ENCODE results near the gene KLHDC4. TPM values are rescaled to one million over a fixed set of nuclear protein-coding genes. Genes with fewer than 3 reads are reported as not detected.
A peak's percentile ranks its signal among the peaks of the same experiment; 100 is the strongest.

Gene KLHDC4
- total RNA-seq, 1 experiment from 2014 or later: 117 TPM

DNA sequence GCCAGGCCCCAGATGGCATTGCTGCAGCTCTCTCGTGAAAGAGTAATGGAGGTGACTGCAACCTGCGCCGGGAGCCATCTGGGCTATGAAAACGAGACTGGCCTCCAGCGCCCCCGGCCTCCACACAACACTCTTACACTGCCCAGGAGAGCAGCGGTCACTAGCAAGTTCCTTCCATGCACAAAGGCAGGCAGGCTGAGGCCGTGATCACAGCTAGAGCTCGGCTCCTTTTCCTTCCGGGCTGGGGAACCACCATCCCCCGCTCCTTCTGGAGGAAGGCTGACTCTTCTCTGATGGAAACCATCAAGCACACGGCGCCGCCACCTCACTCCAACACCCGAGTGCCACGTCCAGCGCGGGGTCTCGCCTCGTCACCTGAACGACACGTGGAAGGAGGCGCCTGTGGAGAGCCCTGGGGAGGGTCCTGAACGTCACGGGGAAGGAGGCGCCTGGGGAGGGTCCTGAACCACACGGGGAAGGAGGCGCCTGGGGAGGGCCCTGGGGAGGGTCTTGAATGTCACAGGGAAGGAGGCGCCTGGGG is 61.9 kb downstream of the KLHDC4 start:
- H3K36me3 Mint-ChIP-seq (ENCODE audit: insufficient read depth, unreplicated experiment): peaks cover 37% of the 10 kb centered on the region

DNA sequence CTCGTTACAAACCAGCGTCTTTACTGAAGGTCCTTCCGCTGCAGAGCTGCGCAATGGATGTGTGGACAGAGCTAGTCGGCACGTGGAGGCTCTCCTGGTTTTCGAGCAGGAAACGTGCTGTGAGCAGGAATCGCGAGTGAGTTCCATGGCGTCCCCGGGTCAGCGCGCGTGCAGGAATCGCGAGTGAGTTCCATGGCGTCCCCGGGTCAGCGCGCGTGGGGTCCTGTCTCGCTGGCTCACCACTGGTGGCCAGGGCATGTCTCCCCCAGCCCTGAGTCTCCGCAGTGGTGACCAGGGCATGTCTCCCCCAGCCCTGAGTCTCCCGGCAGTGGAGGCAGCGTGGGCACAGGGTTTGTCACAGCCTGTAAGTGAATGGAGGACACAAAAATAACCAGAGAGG is 62.7 kb downstream of the KLHDC4 start:
- Histone ChIP-seq H3K4me1 (no peaks in the 10 kb centered on the region), H3K9me3 (no peaks in the 10 kb centered on the region), H3K4me3 (ENCODE audit: low read depth, low read length) (no peak overlapping the region), H3K27me3 (replicated peaks; ENCODE audit: control insufficient read depth, insufficient read depth, low read length) (no peaks in the 10 kb centered on the region), H3K36me3 (ENCODE audit: control insufficient read depth, insufficient read depth, low read length) (peaks cover 1% of the 10 kb centered on the region)
- Mint-ChIP-seq H3K4me1 (ENCODE audit: low read depth, unreplicated experiment) (no peaks in the 10 kb centered on the region), H3K27me3 (ENCODE audit: insufficient read depth, unreplicated experiment) (no peaks in the 10 kb centered on the region), H3K27ac (ENCODE audit: unreplicated experiment) (no peak overlapping the region), H3K36me3 (ENCODE audit: insufficient read depth, unreplicated experiment) (peaks cover 30% of the 10 kb centered on the region), H3K4me3 (ENCODE audit: unreplicated experiment) (no peak overlapping the region), H3K9me3 (ENCODE audit: unreplicated experiment) (no peaks in the 10 kb centered on the region)
- TF ChIP-seq, protein P1, sequence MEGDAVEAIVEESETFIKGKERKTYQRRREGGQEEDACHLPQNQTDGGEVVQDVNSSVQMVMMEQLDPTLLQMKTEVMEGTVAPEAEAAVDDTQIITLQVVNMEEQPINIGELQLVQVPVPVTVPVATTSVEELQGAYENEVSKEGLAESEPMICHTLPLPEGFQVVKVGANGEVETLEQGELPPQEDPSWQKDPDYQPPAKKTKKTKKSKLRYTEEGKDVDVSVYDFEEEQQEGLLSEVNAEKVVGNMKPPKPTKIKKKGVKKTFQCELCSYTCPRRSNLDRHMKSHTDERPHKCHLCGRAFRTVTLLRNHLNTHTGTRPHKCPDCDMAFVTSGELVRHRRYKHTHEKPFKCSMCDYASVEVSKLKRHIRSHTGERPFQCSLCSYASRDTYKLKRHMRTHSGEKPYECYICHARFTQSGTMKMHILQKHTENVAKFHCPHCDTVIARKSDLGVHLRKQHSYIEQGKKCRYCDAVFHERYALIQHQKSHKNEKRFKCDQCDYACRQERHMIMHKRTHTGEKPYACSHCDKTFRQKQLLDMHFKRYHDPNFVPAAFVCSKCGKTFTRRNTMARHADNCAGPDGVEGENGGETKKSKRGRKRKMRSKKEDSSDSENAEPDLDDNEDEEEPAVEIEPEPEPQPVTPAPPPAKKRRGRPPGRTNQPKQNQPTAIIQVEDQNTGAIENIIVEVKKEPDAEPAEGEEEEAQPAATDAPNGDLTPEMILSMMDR (IDR thresholded peaks at IDR 0.05; ENCODE audit: insufficient read depth in 1 of 2, low read depth in 1 of 2, low read length in 1 of 2, severe bottlenecking in 1 of 2, unreplicated experiment in 1 of 2): no peak
- POLR2A ChIA-PET: no interaction called here
- no peak for DNase-seq
- intact Hi-C loops (cut with micrococcal nuclease; ENCODE audit: unreplicated experiment): no loop called here
- CTCF ChIA-PET: interaction anchor here (0.6 kb wide), 1 partner anchor 74 kb away, joined by 4 read pairs; no protein-coding TSS in a partner anchor
- BruUV-seq (replicated peaks): no TSS peak

More for the DNA sequence above, 61.9 kb downstream of the KLHDC4 start:
- peaks cover 1% of the 10 kb centered on the region for H3K36me3 ChIP-seq (ENCODE audit: control insufficient read depth, insufficient read depth, low read length)
- TF ChIP-seq, protein P1 (IDR thresholded peaks at IDR 0.05; ENCODE audit: insufficient read depth in 1 of 2, low read depth in 1 of 2, low read length in 1 of 2, severe bottlenecking in 1 of 2, unreplicated experiment in 1 of 2): no peak
- Mint-ChIP-seq H3K27ac (ENCODE audit: unreplicated experiment) (no peak overlapping the region), H3K4me3 (ENCODE audit: unreplicated experiment) (no peak overlapping the region), H3K9me3 (ENCODE audit: unreplicated experiment) (no peaks in the 10 kb centered on the region), H3K4me1 (ENCODE audit: low read depth, unreplicated experiment) (no peaks in the 10 kb centered on the region), H3K27me3 (ENCODE audit: insufficient read depth, unreplicated experiment) (no peaks in the 10 kb centered on the region)
- intact Hi-C loops (cut with micrococcal nuclease; ENCODE audit: unreplicated experiment): no loop called here
- DNase-seq: no peak
- H3K27me3 ChIP-seq (replicated peaks; ENCODE audit: control insufficient read depth, insufficient read depth, low read length): no peaks in the 10 kb centered on the region
- ChIA-PET POLR2A (no interaction called here), CTCF (interaction anchor here (0.6 kb wide), 1 partner anchor 73 kb away, joined by 4 read pairs; no protein-coding TSS in a partner anchor)
- H3K4me1 ChIP-seq: no peaks in the 10 kb centered on the region
- no peaks in the 10 kb centered on the region for H3K9me3 ChIP-seq
- H3K4me3 ChIP-seq (ENCODE audit: low read depth, low read length): no peak overlapping the region
- no TSS peak for BruUV-seq (replicated peaks)

DNA sequence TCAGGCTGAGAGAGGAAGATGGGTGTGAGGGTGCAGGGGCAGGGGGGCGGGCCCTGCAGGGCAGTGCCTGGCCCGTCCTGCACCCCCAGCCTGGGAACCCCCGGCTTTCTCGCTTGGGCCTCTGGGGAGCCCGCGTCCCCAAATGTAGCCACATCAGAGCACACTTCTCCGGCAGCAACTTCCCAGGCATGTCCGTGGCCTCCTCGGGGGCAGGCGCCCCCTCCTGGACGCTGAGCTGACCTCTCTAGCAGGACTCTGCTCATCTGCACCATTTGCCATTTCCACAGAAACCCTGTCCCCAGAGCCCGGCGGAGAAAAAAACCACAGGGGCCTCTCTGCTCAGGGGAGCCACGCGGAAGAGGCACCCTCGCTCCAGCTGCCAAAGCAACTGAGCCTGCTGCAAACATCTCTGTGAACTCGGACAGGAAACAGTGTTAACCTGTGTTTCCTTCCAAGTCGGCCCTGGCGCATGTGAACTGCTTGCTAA is 63.4 kb downstream of the KLHDC4 start:
- TF ChIP-seq, protein P1 (IDR thresholded peaks at IDR 0.05; ENCODE audit: insufficient read depth in 1 of 2, low read depth in 1 of 2, low read length in 1 of 2, severe bottlenecking in 1 of 2, unreplicated experiment in 1 of 2): peak; percentile 52 to 58
- peaks cover 1% of the 10 kb centered on the region for H3K36me3 ChIP-seq (ENCODE audit: control insufficient read depth, insufficient read depth, low read length)
- H3K27me3 ChIP-seq (replicated peaks; ENCODE audit: control insufficient read depth, insufficient read depth, low read length): no peaks in the 10 kb centered on the region
- no peaks in the 10 kb centered on the region for H3K4me1 ChIP-seq
- CTCF ChIA-PET: interaction anchor here (0.7 kb wide), 2 partner anchors 10 to 35 kb away, joined by 3 to 4 read pairs; no protein-coding TSS in a partner anchor
- Mint-ChIP-seq H3K27ac (ENCODE audit: unreplicated experiment) (no peak overlapping the region), H3K4me1 (ENCODE audit: low read depth, unreplicated experiment) (no peaks in the 10 kb centered on the region), H3K4me3 (ENCODE audit: unreplicated experiment) (no peak overlapping the region), H3K27me3 (ENCODE audit: insufficient read depth, unreplicated experiment) (no peaks in the 10 kb centered on the region), H3K36me3 (ENCODE audit: insufficient read depth, unreplicated experiment) (peaks cover 30% of the 10 kb centered on the region), H3K9me3 (ENCODE audit: unreplicated experiment) (no peaks in the 10 kb centered on the region)
- no peak overlapping the region for H3K4me3 ChIP-seq (ENCODE audit: low read depth, low read length)
- intact Hi-C loops (cut with micrococcal nuclease; ENCODE audit: unreplicated experiment): no loop called here
- no TSS peak for BruUV-seq (replicated peaks)
- no peaks in the 10 kb centered on the region for H3K9me3 ChIP-seq
- peak in 1 of 2 experiments; percentile 53 for DNase-seq
- POLR2A ChIA-PET: no interaction called here

Measured in Caco-2 (cell line).